Astrocyte (in vitro differentiated cells and primary cell): ENCODE measurements around the gene RASGEF1C.

Experiments
- CTCF ChIP-seq: IDR thresholded peaks from 2 replicates; pipeline ENCODE4 v1.5.1; 2011; ENCODE audit warnings: low read depth, mild to moderate bottlenecking, inconsistent platforms, low read length, moderate library complexity; ENCODE audit not compliant: insufficient read depth
- EZH2 ChIP-seq: IDR thresholded peaks from 2 replicates; pipeline ENCODE4 v1.6.1; 2012; ENCODE audit warnings: mild to moderate bottlenecking, low read length, inconsistent platforms; ENCODE audit not compliant: insufficient read depth

- TF ChIP-seq CTCF (no peak), EZH2 (no peak)
These were observed 112.4 kb downstream of the RASGEF1C start for GRCh38 chr5:180096616-180097015.
